HG03575 (cell line): ENCODE results near the gene SERPINE1.
"Not testable (repeated sequence)": the region's sequence is repeated elsewhere in the genome, so short reads cannot be mapped to it uniquely, and the experiment has no call there.

ENCODE experiments used
- ATAC-seq: cut with Tn5 transposase; IDR thresholded peaks from one replicate; pipeline ENCODE4 v1.9.1; 2021; ENCODE audit not compliant: unreplicated experiment, insufficient number of reproducible peaks, low FRiP score; ENCODE audit errors: extremely low read depth

Gene SERPINE1

DNA sequence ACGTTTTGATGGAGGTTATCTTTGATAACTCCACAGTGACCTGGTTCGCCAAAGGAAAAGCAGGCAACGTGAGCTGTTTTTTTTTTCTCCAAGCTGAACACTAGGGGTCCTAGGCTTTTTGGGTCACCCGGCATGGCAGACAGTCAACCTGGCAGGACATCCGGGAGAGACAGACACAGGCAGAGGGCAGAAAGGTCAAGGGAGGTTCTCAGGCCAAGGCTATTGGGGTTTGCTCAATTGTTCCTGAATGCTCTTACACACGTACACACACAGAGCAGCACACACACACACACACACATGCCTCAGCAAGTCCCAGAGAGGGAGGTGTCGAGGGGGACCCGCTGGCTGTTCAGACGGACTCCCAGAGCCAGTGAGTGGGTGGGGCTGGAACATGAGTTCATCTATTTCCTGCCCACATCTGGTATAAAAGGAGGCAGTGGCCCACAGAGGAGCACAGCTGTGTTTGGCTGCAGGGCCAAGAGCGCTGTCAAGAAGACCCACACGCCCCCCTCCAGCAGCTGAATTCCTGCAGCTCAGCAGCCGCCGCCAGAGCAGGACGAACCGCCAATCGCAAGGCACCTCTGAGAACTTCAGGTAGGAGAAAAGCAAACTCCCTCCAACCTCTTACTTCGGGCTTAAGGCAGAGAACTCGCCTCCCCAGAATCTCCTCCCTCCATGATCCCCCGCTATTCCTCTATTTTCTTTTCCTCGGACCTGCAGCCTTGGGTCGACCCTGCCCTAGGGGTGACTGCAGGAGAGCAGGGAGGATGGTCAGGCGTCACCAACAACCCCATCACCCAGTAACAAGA lies at the start of gene SERPINE1:
Gene SERPINE1, plus strand, starts transcription at position 454 of the 809 bp plus-strand sequence. CDS start 1,290 bp downstream, outside the sequence.
- ATAC-seq, result no peak

DNA sequence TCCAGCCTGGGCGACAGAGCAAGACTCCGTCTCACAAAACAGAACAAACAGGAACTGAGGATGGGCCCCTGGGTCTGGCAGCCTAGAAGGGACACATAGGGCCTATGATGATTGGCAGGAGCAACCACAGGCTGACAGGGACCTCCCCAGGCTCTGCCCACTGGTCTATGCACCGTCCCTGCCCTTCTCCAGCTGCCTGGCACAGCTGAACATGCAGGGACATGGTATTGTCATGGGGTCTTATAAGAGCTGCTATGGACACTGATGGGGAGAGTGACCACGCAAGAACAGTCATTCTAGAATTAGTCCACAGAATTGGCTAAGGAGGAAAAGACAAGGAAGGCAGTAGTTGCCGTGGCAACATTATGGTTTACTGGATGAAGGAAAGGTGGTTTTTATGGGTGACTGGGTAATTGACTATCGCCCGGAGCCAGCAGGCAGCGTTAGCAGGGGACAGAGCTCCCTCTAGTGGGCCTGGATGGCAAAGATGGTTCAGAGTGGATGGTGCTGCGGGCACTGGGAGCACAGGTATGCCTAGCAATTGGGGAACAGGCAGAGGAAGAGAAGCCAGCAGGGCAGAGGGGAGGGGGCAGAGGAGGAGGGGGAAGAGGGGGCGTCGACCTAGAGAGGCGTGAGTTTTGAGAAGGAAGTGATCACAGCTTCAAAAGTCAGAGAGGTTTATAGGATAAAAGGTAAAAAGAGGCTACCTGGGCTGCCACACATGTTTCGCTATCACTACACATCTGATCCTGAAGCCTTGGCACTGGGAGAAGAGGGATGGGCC lies 49.4 kb upstream of the SERPINE1 start:
- no peak for ATAC-seq

DNA sequence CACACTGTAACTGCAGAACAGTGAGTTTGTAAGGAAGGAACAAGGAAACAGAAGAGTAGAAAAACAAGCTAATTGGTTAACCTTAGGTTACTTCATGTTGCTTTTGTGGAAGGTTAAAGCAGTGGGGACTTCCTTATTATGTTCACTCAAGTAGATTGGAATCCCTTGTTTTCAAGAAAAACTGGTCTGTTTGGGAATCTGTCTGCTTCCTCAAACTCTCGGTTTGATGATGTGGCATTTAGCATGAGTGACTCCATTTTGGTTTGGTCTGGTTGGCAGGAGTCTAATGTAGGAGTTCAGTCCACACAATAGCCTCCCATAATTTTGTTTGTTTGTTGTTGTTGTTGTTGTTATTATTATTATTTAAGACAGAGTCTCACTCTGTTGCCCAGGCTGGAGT lies 45.5 kb upstream of the SERPINE1 start:
- ATAC-seq, result no peak

DNA sequence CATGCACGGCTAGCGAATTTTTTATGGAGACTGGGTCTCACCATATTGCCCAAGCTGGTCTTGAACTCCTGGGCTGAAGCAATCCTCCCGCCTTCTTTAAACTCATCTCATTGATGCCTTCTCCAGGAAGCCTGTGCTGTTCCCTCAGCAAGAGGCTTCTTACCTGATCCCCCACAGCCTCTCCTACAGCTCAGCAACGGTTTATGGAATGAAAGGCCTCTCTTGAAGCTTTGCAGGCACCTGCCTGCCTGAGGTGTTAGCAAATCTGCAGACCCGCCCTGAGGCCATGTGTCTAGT lies 42.1 kb upstream of the SERPINE1 start:
- no peak for ATAC-seq

DNA sequence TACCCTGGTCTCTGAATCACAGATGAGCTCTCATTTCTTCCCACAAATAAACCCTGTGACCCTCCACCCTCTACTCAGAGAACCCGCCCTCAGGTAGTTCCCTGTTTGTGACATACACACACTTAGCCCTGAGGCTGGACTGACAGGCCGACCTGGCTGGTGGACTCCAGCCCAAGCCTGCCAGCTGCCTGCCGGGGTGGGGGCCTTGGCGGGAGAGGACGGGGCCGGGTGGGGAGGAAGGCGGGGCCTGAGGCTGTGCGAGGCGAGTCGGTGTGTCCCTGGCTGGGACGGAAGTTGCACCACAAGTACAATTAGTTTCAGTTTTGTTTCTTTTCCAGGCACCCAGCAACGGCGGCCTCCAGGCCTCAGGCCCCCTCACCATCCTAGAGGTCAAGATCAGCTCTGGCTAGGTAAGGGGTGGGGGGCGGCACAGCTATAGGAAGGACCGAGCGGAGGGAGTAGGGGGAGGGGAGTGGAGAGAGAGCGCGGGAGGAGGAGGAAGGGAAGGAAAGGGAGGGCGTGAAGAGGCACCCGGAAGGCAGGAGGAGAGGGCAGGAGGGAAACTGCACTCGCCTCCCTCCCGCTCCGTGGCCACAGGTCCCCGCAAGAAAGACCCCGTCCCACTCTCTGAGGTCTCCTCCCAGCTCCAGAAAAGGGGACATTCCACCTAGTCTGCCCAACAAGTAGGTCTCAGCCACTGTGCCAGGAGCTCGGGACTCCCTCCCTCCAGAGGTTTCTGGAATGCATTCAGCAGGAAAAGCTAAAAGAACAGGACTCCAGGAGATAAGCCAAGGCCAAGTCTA lies 41.5 kb upstream of the SERPINE1 start, which contains the start of gene TRIM56:
Gene TRIM56, plus strand, starts transcription at position 320 of the 803 bp plus-strand sequence. CDS start 1,832 bp downstream, outside the sequence.
- ATAC-seq, result no peak

DNA sequence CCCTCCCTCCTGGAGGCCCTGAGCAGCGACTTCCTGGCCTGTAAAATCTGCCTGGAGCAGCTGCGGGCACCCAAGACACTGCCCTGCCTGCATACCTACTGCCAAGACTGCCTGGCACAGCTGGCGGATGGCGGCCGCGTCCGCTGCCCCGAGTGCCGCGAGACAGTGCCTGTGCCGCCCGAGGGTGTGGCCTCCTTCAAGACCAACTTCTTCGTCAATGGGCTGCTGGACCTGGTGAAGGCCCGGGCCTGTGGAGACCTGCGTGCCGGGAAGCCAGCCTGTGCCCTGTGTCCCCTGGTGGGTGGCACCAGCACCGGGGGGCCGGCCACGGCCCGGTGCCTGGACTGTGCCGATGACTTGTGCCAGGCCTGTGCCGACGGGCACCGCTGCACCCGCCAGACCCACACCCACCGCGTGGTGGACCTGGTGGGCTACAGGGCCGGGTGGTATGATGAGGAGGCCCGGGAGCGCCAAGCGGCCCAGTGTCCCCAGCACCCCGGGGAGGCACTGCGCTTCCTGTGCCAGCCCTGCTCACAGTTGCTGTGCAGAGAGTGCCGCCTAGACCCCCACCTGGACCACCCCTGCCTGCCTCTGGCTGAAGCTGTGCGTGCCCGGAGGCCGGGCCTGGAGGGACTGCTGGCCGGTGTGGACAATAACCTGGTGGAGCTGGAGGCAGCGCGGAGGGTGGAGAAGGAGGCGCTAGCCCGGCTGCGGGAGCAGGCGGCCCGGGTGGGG lies 39.4 kb upstream of the SERPINE1 start:
- ATAC-seq, result no peak

DNA sequence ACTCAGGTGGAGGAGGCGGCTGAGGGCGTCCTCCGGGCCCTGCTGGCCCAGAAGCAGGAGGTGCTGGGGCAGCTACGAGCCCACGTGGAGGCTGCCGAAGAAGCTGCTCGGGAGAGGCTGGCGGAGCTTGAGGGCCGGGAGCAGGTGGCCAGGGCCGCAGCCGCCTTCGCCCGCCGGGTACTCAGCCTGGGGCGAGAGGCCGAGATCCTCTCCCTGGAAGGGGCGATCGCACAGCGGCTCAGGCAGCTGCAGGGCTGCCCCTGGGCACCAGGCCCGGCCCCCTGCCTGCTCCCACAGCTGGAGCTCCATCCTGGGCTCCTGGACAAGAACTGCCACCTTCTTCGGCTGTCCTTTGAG lies 38.9 kb upstream of the SERPINE1 start:
- ATAC-seq, result no peak

DNA sequence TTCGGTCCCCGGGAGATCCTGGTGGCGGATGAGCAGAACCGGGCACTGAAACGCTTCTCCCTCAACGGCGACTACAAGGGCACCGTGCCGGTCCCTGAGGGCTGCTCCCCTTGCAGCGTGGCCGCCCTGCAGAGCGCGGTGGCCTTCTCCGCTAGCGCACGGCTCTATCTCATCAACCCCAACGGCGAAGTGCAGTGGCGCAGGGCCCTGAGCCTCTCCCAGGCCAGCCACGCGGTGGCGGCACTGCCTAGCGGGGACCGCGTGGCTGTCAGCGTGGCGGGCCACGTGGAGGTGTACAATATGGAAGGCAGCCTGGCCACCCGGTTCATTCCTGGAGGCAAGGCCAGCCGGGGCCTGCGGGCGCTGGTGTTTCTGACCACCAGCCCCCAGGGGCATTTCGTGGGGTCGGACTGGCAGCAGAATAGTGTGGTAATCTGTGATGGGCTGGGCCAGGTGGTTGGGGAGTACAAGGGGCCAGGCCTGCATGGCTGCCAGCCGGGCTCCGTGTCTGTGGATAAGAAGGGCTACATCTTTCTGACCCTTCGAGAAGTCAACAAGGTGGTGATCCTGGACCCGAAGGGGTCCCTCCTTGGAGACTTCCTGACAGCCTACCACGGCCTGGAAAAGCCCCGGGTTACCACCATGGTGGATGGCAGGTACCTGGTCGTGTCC lies 37.9 kb upstream of the SERPINE1 start:
- ATAC-seq, result no peak

DNA sequence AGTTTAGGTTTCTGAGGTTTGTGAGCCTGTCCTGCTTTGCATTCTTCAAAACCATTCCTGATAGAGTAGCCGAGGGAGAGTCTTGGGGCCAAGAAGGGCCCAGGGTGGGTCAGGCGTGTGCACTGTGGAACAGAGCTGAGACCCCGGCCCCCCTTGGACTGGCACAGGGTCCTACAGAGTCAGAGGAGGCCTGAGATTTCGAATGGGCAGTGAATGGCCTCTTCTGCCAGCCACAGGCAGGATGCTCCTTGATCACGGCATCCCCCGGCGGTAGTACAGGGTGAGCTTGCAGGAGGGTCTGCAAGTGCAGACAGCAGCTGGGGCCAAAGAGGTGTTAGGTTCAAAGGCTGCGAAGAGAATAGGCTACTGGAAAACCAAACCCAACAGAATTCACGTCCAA lies 37.0 kb upstream of the SERPINE1 start:
- ATAC-seq, result no peak

DNA sequence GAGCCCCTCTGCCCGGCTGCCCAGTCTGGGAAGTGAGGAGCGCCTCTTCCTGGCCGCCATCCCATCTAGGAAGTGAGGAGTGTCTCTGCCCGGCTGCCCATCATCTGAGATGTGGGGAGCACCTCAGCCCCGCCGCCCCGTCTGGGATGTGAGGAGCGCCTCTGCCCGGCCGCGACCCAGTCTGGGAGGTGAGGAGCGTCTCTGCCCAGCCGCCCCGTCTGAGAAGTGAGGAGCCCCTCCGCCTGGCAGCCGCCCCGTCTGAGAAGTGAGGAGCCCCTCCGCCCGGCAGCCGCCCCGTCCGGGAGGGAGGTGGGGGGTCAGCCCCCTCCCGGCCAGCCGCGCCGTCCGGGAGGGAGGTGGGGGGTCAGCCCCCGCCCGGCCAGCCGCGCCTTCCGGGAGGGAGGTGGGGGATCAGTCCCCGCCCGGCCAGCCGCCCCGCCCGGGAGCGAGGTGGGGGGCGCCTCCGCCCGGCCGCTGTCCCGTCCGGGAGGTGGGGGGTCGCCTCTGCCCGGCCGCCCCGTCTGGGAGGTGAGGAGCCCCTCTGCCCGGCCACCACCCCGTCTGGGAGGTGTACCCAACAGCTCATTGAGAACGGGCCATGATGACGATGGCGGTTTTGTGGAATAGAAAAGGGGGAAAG lies 34.5 kb upstream of the SERPINE1 start:
- not testable (repeated sequence) for ATAC-seq

DNA sequence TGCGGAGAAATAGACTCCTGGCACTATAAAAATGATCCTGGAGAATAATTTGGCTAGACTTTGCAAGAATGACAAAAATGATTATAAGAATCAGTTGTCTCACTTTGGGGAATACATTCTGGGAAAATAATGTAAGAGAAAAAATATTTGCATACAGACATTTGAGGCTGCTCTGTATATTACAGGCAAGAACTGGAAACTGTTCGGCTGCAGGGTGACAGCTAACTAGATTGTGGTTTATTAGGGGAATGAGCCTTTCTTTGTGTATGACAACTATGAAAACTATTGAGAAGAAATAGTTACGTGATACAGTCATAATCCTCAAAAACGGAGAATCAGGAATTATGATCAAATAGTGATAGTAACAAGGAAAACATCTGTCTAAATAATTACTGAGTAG lies 33.0 kb upstream of the SERPINE1 start:
- no peak for ATAC-seq

DNA sequence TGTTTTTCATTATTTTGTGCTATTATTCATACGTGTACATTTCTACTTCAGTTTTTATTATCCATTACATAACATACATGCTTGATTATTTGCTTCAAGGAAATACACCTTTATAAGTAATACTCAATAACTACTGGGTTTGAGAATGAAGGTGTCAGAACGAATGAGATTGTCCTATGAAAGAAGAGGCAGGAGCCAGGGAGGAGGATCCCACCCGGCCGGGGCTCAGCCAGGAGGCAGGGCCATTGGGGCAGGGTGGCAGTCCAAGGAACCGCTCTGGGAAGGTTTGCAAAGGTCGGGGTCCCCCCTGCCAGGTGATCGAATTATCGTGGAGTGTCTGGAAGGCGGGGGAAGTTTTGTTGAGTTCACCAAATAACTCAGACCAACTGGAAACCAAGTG lies 32.5 kb upstream of the SERPINE1 start:
- ATAC-seq, result no peak

DNA sequence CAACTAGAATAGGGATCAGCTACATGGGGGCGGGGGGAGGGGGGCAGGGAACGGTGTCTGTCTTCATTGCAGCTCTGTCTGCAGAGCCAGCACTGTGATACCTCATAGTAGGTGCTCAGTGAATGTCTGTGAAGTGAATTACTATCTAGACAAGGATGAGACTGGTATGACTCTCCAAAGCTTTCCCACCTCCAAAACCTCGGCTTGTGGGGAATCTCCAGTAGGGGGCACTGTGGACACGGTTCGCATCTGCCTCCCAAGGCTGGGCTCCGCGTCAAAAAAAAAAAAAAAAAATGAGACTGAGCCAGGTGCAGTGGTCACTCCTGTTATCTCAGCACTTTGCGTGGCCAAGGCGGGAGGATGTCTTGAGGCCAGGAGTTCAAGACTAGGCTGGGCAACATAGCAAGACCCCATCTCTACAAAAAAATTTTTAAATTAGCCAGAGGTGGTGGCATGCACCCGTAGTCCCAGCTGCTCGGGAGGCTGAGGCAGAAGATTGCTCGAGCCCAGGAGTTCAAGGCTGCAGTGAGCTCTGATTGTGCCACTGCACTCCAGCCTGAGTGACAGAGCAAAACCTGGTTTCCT lies 32.0 kb upstream of the SERPINE1 start:
- no peak for ATAC-seq

DNA sequence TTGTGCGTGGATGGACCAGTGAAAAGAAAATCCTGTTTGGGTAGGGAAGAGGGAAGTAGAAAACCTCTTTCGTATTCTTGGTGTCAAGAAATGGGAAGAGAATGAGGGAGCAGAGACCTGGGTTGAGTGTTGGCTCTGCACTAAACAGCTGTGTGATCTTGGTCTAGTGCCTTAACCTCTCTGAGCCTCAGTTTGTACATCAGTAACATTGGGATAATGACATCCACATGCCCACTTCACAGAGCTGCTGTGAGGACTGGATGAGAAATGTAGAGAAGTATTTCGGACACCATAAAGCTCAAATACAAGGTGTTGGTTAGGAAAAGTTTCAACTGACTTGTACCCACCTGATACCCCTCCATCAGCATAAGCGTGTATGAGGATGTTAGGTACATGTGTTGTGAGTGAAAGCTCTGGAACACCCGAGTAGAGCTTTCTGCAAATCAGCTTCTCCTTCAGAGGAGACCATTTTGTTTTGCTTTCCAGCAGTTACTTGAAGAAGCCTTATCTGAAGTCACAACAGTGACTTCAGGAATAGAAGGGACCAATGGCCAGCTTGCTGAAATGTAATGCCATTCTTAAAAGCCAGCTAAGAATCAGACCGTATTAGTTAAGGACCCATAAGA lies 30.5 kb upstream of the SERPINE1 start:
- ATAC-seq, result no peak

DNA sequence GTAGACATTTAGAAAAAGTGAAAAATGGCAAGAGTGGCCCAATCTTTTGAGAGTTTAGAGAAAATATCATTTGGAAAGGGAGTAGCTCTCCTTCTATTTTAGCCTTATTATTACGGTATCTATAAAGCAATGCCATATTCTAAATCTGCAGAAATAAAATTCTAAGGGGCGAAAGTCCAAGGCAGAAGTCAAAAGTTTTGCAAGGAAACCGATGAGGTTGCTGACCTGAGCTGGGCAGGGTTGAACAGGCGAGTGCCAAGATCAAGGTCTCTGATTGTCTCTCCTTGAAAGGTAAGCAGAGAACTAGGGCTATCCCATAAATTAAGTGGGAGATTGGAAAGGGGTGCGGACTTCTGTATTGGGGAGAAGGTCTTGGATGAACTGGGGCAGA lies 30.0 kb upstream of the SERPINE1 start:
- no peak for ATAC-seq

DNA sequence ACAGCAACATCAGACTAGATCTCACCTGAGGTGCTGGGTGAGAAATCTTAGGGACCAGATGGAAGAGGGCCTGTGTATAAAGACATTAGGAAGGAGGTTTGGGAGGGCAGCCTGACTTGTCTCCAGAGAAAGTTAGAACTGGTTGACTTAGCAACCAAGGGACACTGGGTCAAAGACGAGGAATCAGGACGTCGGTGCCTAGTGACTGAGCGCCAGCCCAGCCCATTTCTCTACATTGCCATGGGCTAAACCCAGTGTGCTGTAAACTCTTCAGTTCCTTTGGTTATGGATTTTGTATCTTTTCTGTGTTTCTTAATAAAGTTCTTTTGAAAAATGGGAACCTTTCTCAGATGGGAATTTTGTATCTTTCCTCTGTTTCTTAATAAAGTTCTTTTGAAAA lies 29.3 kb upstream of the SERPINE1 start:
- ATAC-seq, result no peak

DNA sequence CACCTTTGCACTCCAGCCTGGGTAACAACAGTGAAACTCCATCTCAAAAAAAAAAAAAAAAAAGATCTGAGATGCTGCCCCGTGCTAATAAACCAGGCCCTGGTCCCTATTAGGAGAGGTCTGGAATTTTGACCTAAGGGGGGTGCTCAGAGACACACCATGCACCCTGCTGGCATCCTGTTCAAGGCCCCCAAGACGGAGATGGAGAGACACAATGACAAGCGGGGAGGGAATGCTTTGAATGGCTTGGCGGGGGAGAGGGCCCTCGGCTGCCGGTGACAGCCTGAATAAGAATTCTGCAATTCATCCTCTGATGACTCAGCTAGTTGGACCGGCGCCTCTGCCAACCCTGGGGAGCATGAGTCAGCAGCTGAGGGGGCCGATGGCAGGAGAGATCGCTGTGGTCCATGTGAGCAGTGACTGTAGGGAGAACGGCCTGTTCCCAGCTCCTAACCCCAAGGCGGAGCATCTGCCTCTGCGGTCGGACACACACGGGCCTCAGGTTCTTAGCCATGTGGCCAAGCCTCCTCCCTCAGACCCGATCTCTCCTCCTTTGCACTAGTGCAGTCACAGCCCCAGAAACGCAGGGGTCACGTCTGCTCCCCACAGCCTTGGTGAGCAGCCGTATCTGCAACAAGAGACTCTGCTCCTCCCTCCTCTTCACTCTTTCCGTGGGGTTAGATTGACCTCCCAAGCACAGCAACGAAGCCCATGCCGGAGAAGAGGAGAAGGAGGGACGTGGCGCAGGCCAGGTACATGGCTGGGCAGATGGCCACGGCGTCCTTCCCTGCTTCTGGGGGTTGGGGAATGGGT lies 26.7 kb upstream of the SERPINE1 start:
- ATAC-seq, result no peak
